ENCODE measurements around the gene PRR16.
A peak's percentile ranks its signal among the peaks of the same experiment; 100 is the strongest.

PRR16 gene

DNA sequence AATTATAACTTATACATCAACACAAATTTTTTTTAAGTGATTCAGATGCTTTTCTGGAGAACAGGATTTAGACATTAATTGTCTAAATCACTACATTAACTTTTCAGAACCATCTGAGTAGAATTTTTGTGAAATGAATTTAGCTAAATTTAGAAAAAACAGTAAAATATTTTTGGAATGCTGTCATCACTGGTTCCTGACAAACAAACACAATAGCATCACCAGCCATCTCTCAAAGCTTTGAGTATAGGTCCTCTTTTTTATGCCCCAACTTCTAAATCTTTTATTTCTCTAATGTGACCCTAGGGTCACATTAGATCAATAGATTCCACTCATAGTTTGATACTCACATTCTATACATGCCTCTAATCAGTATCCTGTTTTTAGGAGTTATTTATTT is 104.6 kb downstream of the PRR16 start:
- TF ChIP-seq POLR2A (IDR thresholded peaks at IDR 0.05; ENCODE audit: extremely low read depth, insufficient read length) (no peak), MAX (IDR thresholded peaks at IDR 0.05; ENCODE audit: low read depth, low read length) (no peak), MYC (IDR thresholded peaks at IDR 0.05; ENCODE audit: low read depth, low read length) (no peak)
- TF ChIP-seq, protein P1, sequence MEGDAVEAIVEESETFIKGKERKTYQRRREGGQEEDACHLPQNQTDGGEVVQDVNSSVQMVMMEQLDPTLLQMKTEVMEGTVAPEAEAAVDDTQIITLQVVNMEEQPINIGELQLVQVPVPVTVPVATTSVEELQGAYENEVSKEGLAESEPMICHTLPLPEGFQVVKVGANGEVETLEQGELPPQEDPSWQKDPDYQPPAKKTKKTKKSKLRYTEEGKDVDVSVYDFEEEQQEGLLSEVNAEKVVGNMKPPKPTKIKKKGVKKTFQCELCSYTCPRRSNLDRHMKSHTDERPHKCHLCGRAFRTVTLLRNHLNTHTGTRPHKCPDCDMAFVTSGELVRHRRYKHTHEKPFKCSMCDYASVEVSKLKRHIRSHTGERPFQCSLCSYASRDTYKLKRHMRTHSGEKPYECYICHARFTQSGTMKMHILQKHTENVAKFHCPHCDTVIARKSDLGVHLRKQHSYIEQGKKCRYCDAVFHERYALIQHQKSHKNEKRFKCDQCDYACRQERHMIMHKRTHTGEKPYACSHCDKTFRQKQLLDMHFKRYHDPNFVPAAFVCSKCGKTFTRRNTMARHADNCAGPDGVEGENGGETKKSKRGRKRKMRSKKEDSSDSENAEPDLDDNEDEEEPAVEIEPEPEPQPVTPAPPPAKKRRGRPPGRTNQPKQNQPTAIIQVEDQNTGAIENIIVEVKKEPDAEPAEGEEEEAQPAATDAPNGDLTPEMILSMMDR (IDR thresholded peaks at IDR 0.05; ENCODE audit: low read depth, low read length) = no peak
- no peak for DNase-seq (ENCODE audit: low read depth)
- H3K4me3 ChIP-seq (ENCODE audit: low read depth, low read length) = no peak overlapping the region

DNA sequence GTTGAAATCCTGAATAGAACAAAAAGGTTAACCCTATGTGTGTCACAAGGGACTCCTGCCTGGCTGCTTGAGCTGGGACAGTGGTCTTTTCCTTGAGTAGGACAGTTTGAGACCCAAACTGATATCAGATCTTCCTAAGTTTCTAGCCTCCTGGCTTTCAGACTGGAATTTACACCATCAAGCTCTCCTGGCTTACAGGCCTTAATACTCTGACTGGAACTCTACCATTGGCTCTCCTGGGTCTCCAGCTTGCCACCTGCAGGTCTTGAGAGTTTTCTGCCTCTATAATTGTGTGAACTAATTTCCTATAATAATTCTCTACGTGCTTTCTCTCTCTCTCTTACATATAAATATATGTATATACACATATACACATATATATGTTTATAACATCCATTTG is 112.5 kb downstream of the PRR16 start:
- TF ChIP-seq, protein P1 (IDR thresholded peaks at IDR 0.05; ENCODE audit: low read depth, low read length) = no peak
- no peak for TF ChIP-seq MAX (IDR thresholded peaks at IDR 0.05; ENCODE audit: low read depth, low read length)
- no peak for TF ChIP-seq MYC (IDR thresholded peaks at IDR 0.05; ENCODE audit: low read depth, low read length)
- TF ChIP-seq POLR2A (IDR thresholded peaks at IDR 0.05; ENCODE audit: extremely low read depth, insufficient read length) = no peak
- DNase-seq (ENCODE audit: low read depth) = no peak
- no peak overlapping the region for H3K4me3 ChIP-seq (ENCODE audit: low read depth, low read length)

DNA sequence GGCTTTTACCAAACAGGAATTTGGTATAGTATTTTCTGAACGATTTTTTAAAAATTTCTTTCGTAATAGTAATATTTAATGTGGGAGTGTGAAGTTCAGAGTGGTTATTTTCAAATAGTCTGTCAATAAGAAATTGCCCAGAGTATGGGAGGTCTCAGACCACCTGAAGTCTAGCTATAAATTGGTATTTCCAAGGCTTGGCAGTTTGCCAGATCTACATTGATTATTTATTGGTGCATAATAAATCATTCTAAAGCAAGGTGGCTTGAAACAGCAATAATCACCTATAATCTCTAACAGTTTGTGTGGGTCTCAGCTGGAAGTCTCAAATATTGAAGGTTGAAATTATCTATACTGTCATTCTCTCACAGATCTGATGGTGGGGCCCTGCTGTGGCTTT is 118.5 kb downstream of the PRR16 start:
- H3K4me3 ChIP-seq (ENCODE audit: low read depth, low read length) = no peak overlapping the region
- TF ChIP-seq, protein P1 (IDR thresholded peaks at IDR 0.05; ENCODE audit: low read depth, low read length) = no peak
- TF ChIP-seq MAX (IDR thresholded peaks at IDR 0.05; ENCODE audit: low read depth, low read length) = no peak
- no peak for TF ChIP-seq POLR2A (IDR thresholded peaks at IDR 0.05; ENCODE audit: extremely low read depth, insufficient read length)
- TF ChIP-seq MYC (IDR thresholded peaks at IDR 0.05; ENCODE audit: low read depth, low read length) = no peak
- no peak for DNase-seq (ENCODE audit: low read depth)

GRCh38 chr5:120586646-120587045 is 122.5 kb downstream of the PRR16 start:
- DNase-seq (ENCODE audit: low read depth) = no peak
- H3K4me3 ChIP-seq (ENCODE audit: low read depth, low read length) = no peak overlapping the region
- TF ChIP-seq, protein P1 (IDR thresholded peaks at IDR 0.05; ENCODE audit: low read depth, low read length) = no peak
- TF ChIP-seq POLR2A (IDR thresholded peaks at IDR 0.05; ENCODE audit: extremely low read depth, insufficient read length) (no peak), MAX (IDR thresholded peaks at IDR 0.05; ENCODE audit: low read depth, low read length) (no peak), MYC (IDR thresholded peaks at IDR 0.05; ENCODE audit: low read depth, low read length) (no peak)

DNA sequence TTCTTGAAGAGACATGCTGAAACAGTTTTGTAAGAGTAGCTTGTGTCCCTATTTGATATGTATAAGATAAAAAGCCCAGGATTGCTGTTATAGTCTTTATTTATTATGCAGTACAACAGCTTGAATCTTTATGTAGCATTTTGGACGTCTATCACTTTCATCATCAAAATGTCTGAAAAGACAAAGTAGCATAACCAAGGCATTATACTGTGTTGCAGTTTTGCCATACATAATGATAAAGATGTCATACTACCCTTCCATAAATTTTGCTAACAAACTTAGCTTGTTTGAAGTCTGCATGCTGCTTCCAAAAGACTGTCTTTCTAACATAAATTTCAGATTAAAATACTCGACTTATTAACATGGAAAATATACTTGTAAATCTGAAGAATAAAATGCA is 127.8 kb downstream of the PRR16 start:
- DNase-seq (ENCODE audit: low read depth) = no peak
- TF ChIP-seq MAX (IDR thresholded peaks at IDR 0.05; ENCODE audit: low read depth, low read length) (no peak), POLR2A (IDR thresholded peaks at IDR 0.05; ENCODE audit: extremely low read depth, insufficient read length) (no peak), MYC (IDR thresholded peaks at IDR 0.05; ENCODE audit: low read depth, low read length) (no peak)
- TF ChIP-seq, protein P1 (IDR thresholded peaks at IDR 0.05; ENCODE audit: low read depth, low read length) = no peak
- no peak overlapping the region for H3K4me3 ChIP-seq (ENCODE audit: low read depth, low read length)

- DNase-seq (ENCODE audit: low read depth) = peak; percentile 8
- TF ChIP-seq MYC (IDR thresholded peaks at IDR 0.05; ENCODE audit: low read depth, low read length) (no peak), MAX (IDR thresholded peaks at IDR 0.05; ENCODE audit: low read depth, low read length) (no peak), POLR2A (IDR thresholded peaks at IDR 0.05; ENCODE audit: extremely low read depth, insufficient read length) (no peak)
- TF ChIP-seq, protein P1 (IDR thresholded peaks at IDR 0.05; ENCODE audit: low read depth, low read length) = no peak
- H3K4me3 ChIP-seq (ENCODE audit: low read depth, low read length) = no peak overlapping the region
These were observed 135.5 kb downstream of the PRR16 start for GRCh38 chr5:120599576-120599975.
